ENCODE data around the gene CTDP1.

GRCh38 chr18:79800371-79801180 lies 121.0 kb downstream of the CTDP1 start:
- TF ChIP-seq CTCF (optimal IDR thresholded peaks at IDR 0.05 in 1 of 3, IDR thresholded peaks at IDR 0.05 in 1 of 3, conservative IDR thresholded peaks at IDR 0.05 in 1 of 3; ENCODE audit: extremely low read depth in 1 of 3, insufficient read depth in 2 of 3, low read length in 3 of 3) (no peak), EZH2 (IDR thresholded peaks at IDR 0.05; ENCODE audit: low read length) (no peak)

All from keratinocyte (primary cell).